Activated CD8-positive, alpha-beta memory T cell treated with anti-CD3 and anti-CD28 coated beads for 24 hours (primary cell): ENCODE data around the gene SLC7A8.

Experiments
- DNase-seq: peaks from one replicate; pipeline ENCODE4 v3.0.0-alpha.2; 2020

The SLC7A8 gene

DNA sequence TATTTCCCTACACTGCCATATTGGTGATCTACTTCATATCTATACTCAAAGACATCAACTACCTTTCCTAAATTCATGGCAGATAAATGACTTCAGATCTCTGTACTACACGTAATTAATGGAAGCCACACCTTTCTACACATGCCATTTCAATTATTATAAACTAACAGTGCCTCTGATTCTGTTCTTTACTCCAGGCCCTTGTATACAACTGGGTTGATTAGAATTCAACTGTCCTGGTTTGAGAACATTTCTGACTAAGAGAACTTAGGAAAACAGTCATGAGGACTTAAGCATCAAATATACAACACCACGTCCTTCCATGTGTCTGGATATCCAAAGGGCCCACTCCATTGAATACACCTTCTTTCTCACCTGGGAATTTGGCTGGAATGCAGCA lies 90.4 kb downstream of the SLC7A8 start:
- no peak for DNase-seq

DNA sequence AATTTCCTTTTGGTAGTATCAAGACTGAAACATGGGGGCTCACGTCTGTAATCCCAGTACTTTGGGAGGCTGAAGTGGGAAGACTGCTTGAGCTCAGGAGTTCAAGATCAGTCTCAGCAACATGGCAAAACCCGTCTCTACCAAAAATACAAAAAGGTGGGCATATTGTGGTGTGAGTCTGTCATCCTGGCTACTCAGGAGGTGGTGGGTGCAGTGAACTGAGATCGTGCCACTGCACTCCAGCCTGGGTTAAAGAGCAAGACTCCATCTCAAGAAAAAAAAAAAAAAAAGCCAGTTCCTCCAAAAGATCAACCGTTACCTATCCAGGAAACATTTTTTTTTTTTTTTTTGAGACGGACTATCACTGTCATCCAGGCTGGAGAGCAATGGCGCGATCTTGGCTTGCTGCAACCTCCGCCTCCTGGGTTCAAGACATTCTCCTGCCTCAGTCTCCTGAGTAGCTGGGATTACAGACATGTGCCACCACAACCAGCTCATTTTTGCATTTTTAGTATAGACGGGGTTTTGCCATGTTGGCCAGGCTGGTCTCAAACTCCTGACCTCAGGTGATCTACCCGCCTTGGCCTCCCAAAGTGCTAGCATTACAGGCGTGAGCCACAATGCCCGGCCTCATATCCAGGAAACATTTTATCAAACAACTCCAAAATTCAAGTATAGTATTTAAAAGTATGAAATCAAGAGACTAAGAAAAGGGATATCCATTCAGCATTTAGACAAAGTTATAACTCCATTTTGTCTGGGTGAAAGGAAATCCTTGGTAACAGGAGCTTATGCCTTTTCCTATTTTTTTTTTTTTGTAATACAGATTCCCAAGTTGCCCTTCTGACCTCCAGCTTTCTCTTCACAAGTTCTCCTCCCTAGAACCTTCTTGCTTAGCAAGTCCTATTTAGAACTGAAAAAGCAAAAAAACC lies 91.9 kb downstream of the SLC7A8 start:
- DNase-seq, result peak; percentile 28

DNA sequence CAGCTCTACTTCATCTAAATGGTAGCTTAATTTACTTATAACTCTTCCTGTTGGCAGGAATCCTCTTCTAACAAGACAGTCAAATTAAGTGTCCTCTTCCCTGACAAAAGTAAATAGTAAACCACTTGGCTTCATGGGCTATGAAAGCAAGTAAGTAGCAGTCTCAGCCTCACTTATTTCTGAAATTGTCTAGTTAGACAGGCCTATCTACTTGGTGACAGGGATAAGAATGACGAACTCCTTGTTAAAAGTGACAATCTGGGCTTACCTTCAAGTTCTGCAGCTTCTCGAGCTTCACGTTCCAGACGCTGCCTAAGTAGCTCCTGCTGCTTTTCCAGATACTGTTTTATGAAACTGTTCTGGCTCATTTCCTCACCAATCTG lies 93.2 kb downstream of the SLC7A8 start:
- DNase-seq, result peak; percentile 5

DNA sequence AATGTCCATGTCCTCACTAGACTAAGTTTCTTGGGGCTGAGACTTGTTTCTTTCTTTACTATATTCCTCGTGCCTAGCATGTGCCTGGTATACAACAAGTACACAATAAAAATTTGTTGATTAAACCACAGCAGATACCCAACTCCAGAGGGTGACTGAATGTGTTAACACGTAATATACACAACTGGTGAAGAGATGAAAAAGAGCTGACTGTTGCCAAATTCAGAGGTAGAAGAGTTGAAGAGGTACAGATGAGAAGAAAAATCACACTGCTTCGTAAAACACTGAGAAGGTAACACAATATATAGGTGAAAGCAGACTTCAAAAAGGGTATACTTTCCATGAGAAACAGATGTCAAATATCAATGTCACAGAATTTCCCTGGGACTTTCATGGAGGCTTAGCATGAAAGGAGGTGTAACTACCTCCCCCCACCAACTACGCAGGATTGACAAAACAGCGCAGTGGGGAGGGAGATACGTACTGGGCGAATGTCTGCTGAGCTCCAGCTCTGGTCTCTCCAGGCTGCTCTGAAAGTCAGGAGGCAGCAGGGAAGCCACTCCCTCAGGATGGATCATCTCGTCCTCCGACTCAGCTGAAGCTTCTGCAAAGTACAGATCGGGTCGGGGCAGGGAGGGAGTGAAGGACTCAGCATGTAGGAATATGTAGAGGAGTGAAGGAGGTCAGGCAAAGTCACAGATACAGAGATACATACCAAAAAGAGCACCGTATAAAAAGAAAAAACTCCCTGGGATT lies 93.8 kb downstream of the SLC7A8 start:
- DNase-seq, result peak; percentile 37

DNA sequence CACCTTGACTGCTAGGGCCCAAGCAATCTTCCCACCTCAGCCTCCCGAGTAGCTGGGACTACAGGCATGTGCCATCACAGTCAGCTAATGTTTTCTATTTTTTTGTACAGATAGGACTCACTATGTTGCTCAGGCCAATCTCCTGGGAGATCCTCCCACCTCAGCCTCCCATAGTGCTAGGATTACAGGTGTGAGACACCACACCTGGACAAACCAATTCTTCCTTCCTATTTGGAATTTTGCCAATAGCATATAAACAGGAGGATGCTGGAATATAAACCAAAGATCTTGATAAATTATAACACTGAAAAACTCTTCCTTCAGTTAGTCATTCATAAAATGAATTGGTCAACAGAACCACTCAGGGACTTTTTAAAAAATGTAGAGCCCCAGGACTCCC lies 96.9 kb downstream of the SLC7A8 start:
- peak; percentile 42 for DNase-seq

DNA sequence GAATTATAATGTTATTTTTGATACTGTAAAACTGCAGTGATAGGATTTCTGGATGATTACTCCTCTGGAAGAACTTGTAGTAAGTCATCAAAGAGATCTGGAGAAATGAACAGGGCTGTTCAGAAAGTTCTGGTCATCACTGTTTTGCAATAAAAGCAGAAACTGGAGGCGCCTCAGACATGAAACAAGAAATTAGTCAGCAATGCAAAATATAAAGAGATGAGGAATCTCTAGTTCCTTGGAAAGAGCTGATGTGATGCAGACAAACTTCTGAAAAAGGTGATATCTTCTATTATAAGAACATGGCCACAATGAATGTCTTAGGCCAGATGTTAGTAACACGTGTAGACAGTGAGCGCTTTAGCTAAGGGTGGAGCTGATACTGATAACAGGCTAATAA lies 98.0 kb downstream of the SLC7A8 start:
- no peak for DNase-seq

DNA sequence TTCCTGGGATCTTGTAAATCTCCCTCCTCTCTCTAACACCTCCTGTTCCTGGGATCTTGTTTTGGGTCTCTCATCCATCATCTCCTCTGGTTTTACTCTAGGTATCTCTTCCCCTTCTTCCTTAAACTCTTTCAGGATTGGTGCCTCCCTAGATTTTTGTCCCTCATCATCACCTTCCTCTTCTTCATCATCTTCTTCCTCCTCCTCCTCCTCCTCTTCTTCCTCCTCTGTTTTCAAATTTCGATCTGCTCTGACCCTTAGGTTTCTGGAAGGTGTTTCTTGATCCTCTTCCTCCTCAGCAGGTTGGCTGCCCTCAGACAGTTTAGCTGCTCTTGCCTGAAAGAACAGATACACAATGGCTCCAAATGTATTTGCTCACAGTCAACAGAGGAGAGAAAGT lies 103.0 kb downstream of the SLC7A8 start:
- no peak for DNase-seq

DNA sequence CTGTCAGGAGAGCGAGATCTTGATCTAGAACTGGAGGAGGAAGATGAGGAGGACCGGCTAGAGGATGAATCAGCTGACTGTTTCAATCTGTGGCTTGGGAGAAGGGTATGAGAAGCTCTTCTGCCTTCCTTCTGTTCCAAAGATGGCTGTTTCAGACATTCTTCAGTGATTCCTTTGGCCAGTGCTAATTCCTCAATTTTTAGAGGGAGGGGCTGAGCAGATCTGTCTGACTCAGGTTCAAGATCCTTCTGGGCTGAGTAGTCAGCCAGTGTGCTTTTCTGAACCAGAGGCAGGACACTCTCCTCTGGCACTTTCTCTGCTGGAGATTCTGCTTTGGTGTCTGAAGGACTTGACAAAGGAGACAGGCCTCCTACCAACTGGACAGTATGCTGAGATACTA lies 103.7 kb downstream of the SLC7A8 start:
- no peak for DNase-seq

DNA sequence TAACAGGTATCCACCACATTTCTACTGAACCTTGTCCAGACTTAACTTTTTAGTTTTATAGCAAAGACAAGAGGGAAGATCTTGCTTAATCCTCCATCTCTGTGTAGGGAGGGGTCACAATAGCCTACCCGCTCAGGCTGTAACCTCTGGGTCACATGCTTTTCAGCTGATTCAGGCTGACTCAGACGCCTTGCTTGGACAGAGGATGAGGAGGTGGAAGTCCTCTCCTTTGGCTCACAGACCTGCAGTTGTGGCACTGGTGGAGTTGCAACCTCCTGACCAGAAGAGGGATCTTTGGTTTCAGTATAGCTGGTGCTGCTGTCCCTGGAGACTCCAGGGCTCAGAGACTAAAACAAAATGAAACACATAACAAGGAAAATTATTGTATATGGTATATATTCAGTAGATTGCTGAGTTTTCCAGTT lies 104.8 kb downstream of the SLC7A8 start:
- DNase-seq, result peak; percentile 42

DNA sequence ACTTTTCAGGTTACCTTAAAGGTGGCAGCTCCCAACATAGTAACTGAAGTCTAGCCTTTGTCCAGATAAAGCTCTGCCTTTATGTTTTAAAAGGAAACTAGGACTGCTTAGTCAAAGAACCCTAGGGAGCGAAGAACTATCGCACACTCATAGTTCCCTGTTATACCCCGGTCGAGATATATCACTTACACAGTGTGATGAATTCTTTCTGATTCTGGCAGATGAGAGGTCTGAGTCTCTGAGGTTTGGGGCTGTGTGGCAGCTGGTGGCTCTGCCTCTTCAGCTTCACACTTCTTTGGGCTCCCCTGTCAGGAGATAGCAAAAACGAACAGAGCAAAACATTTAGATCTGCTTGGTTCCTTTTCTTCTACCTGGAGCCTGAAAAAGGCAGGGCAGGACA lies 105.5 kb downstream of the SLC7A8 start:
- peak; percentile 5 for DNase-seq

DNA sequence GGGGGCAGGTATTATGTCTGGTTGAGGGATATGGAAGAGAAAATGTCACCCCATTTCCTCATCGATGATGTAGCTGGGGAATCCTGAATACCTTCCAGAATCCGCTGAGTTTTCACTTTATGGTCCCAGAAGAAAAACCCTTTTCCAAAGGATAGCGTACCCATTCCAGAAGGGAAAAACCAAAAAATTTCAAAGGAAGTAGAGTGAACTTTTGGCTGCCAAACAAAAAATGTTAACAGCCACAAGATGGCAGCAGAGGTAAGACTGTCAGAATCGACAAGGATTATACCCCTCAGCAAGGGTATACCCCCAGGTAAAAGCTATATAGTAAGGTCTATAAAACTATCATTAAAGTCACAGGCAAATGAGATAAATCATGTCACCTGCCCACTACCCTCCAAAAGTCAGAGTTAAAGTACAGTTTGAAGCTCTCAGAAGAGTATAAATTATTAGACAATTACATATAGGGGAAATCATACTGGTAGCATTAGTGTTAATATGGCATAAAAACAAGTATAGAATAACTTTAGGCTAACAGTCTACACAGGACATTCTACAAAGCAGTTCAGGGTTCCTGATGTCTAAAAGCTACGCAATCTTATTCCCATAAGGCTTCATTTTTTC lies 106.6 kb downstream of the SLC7A8 start:
- DNase-seq, result peak; percentile 47
